ENCODE measurements around the gene NAA80. TPM values are rescaled to one million over a fixed set of nuclear protein-coding genes. Genes with fewer than 3 reads are reported as not detected.
A peak's percentile ranks its signal among the peaks of the same experiment; 100 is the strongest.

NAA80 gene
- total RNA-seq, 1 donor: 6.5 TPM

DNA sequence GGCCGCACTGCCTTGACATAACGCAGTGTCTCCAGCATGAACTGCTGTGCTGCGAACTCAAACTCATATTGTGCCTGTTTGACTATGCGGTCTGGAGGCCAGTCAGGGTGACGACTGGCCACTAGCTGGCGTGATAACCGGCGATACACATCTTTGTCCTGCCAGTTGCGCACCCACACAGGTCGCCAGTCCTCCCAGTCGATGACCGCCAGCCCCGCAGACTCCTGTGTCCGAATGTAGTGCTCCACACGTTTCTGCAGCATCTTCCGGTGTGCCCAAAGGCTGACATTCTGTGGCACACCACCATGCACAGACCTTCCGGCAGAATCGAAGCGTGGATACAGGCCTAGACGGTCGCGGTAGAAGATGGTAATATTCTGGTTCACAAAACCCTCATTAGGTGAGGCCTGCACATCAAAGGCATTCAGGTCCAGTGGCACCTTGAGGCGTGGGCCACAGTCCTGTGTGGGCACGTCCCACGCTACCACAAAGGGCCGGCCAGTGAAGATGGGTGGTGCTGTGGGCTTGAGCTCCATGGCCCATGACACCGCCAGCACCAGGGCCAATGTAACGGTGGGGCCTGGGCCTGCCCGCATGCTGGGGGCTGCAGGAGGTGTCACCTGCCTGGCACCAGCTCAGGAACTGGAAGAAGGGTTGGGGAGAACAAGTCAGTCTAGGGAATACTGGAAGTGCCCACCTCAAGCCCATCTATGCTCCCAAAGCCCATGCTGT is 20.9 kb upstream of the NAA80 start:
- Histone ChIP-seq H3K27ac (ENCODE audit: low read depth, low read length) (peak overlapping the region; percentile 99), H3K27me3 (ENCODE audit: insufficient read depth, low read length) (no peaks in the 10 kb centered on the region), H2AFZ (ENCODE audit: low read length) (no peak overlapping the region), H3K36me3 (ENCODE audit: insufficient read depth, low read length) (peaks cover 28% of the 10 kb centered on the region), H3K9me3 (ENCODE audit: low read depth, low read length) (no peaks in the 10 kb centered on the region), H3K4me2 (ENCODE audit: insufficient read depth, low read length) (peak overlapping the region; percentile 99), H3K79me2 (ENCODE audit: insufficient read depth, low read length) (peaks cover 31% of the 10 kb centered on the region), H3K4me3 (ENCODE audit: insufficient read depth, low read length) (peak overlapping the region; percentile 91), H3K4me1 (ENCODE audit: insufficient read depth, low read length) (peaks cover 14% of the 10 kb centered on the region), H4K20me1 (ENCODE audit: insufficient read depth, low read length) (peaks cover 38% of the 10 kb centered on the region)
- TF ChIP-seq, protein P1, sequence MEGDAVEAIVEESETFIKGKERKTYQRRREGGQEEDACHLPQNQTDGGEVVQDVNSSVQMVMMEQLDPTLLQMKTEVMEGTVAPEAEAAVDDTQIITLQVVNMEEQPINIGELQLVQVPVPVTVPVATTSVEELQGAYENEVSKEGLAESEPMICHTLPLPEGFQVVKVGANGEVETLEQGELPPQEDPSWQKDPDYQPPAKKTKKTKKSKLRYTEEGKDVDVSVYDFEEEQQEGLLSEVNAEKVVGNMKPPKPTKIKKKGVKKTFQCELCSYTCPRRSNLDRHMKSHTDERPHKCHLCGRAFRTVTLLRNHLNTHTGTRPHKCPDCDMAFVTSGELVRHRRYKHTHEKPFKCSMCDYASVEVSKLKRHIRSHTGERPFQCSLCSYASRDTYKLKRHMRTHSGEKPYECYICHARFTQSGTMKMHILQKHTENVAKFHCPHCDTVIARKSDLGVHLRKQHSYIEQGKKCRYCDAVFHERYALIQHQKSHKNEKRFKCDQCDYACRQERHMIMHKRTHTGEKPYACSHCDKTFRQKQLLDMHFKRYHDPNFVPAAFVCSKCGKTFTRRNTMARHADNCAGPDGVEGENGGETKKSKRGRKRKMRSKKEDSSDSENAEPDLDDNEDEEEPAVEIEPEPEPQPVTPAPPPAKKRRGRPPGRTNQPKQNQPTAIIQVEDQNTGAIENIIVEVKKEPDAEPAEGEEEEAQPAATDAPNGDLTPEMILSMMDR (IDR thresholded peaks at IDR 0.05; ENCODE audit: extremely low read depth, low read depth, low read length): no peak
- DNase-seq (ENCODE audit: insufficient read length, low spot score, missing footprints): peak; percentile 72

DNA sequence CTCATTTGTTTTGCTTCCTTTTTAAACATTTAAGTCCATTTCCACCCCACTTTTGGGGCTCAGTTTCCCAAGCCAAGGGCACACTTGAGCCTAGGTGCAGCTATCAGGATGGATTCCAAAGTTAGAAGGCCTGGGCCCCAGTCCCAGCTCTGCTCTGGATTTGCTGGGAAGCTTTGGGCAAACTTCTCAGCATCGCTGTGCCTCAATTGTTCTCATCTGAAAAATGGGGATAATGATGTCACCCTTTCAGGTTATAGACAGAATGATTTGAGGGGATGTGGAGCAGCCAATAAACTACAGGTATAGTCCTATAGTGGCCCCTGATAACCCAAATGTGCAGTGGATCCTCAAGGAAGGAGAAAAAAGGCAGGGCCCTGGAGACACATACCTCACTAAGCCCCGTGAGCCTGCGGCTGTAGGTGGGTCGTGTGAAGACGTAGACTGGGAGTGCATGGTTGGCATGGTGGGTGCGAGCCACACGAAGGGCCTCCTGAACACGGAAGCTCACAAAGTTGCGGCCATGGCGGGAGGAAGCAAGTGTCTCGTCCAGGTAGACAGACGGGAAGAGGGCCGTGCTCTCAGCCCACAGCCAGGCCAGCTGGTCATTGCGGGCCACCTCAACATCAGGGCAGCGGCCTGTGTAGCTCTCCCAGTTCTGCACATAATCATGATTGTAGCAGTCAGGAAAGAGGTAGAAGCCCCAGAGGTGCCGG is 20.1 kb upstream of the NAA80 start:
- Histone ChIP-seq H4K20me1 (ENCODE audit: insufficient read depth, low read length) (peaks cover 38% of the 10 kb centered on the region), H3K4me1 (ENCODE audit: insufficient read depth, low read length) (peaks cover 14% of the 10 kb centered on the region), H3K27me3 (ENCODE audit: insufficient read depth, low read length) (no peaks in the 10 kb centered on the region), H3K36me3 (ENCODE audit: insufficient read depth, low read length) (peaks cover 28% of the 10 kb centered on the region), H3K79me2 (ENCODE audit: insufficient read depth, low read length) (peaks cover 31% of the 10 kb centered on the region), H3K4me3 (ENCODE audit: insufficient read depth, low read length) (no peak overlapping the region), H3K4me2 (ENCODE audit: insufficient read depth, low read length) (peak overlapping the region; percentile 99), H3K27ac (ENCODE audit: low read depth, low read length) (no peak overlapping the region), H2AFZ (ENCODE audit: low read length) (no peak overlapping the region), H3K9me3 (ENCODE audit: low read depth, low read length) (no peaks in the 10 kb centered on the region)
- TF ChIP-seq, protein P1 (IDR thresholded peaks at IDR 0.05; ENCODE audit: extremely low read depth, low read depth, low read length): no peak
- no peak for DNase-seq (ENCODE audit: insufficient read length, low spot score, missing footprints)

- peaks cover 28% of the 10 kb centered on the region for H3K36me3 ChIP-seq (ENCODE audit: insufficient read depth, low read length)
- TF ChIP-seq, protein P1 (IDR thresholded peaks at IDR 0.05; ENCODE audit: extremely low read depth, low read depth, low read length): no peak
- no peak for DNase-seq (ENCODE audit: insufficient read length, low spot score, missing footprints)
- peaks cover 14% of the 10 kb centered on the region for H3K4me1 ChIP-seq (ENCODE audit: insufficient read depth, low read length)
- no peaks in the 10 kb centered on the region for H3K27me3 ChIP-seq (ENCODE audit: insufficient read depth, low read length)
- no peak overlapping the region for H3K4me3 ChIP-seq (ENCODE audit: insufficient read depth, low read length)
- no peaks in the 10 kb centered on the region for H3K9me3 ChIP-seq (ENCODE audit: low read depth, low read length)
- no peak overlapping the region for H2AFZ ChIP-seq (ENCODE audit: low read length)
- H3K27ac ChIP-seq (ENCODE audit: low read depth, low read length): no peak overlapping the region
- peaks cover 31% of the 10 kb centered on the region for H3K79me2 ChIP-seq (ENCODE audit: insufficient read depth, low read length)
- peaks cover 41% of the 10 kb centered on the region for H4K20me1 ChIP-seq (ENCODE audit: insufficient read depth, low read length)
- H3K4me2 ChIP-seq (ENCODE audit: insufficient read depth, low read length): no peak overlapping the region
Observed at GRCh38 chr3:50318615-50319014, 19.4 kb upstream of the NAA80 start.

- Histone ChIP-seq H3K9me3 (ENCODE audit: low read depth, low read length) (no peaks in the 10 kb centered on the region), H3K4me3 (ENCODE audit: insufficient read depth, low read length) (no peak overlapping the region), H3K27me3 (ENCODE audit: insufficient read depth, low read length) (no peaks in the 10 kb centered on the region), H3K27ac (ENCODE audit: low read depth, low read length) (no peak overlapping the region), H3K36me3 (ENCODE audit: insufficient read depth, low read length) (peaks cover 28% of the 10 kb centered on the region), H4K20me1 (ENCODE audit: insufficient read depth, low read length) (peaks cover 41% of the 10 kb centered on the region), H3K79me2 (ENCODE audit: insufficient read depth, low read length) (peaks cover 31% of the 10 kb centered on the region), H3K4me2 (ENCODE audit: insufficient read depth, low read length) (no peak overlapping the region), H2AFZ (ENCODE audit: low read length) (no peak overlapping the region), H3K4me1 (ENCODE audit: insufficient read depth, low read length) (peaks cover 14% of the 10 kb centered on the region)
- DNase-seq (ENCODE audit: insufficient read length, low spot score, missing footprints): no peak
- TF ChIP-seq, protein P1 (IDR thresholded peaks at IDR 0.05; ENCODE audit: extremely low read depth, low read depth, low read length): no peak
Observed at GRCh38 chr3:50318163-50318562, 19.0 kb upstream of the NAA80 start.

Data from osteoblast (primary cell).